Neural cell (in vitro differentiated cells): ENCODE results near the gene SLC7A6. TPM values are rescaled to one million over a fixed set of nuclear protein-coding genes. Genes with fewer than 3 reads are reported as not detected.

Source experiments
- H2AFZ ChIP-seq: fragments of 200-600, 300-800 bp; sonication (generic), shearing (Covaris generic); 2 replicates; pipeline ENCODE4 v1.6.0; 2014; ENCODE audit warnings: low read depth, mild to moderate bottlenecking, antibody characterized with exemption, low read length, moderate library complexity
- H3F3A ChIP-seq: fragments of 200-600 bp; shearing (Covaris generic); 2 replicates; pipeline ENCODE4 v1.6.1; 2016; ENCODE audit warnings: mild to moderate bottlenecking, moderate library complexity, mixed read lengths, antibody characterized with exemption, low read length; ENCODE audit not compliant: insufficient read depth, poor library complexity, severe bottlenecking
- H3K27ac ChIP-seq: fragments of 200-600, 300-800 bp; sonication (generic), shearing (Covaris generic); 2 replicates; pipeline ENCODE4 v1.5.1; 2014; ENCODE audit warnings: mild to moderate bottlenecking, low read length, moderate library complexity
- H3K27me3 ChIP-seq: fragments of 300-800, 200-600 bp; sonication (generic), shearing (Covaris generic); 2 replicates; pipeline ENCODE4 v1.6.0; 2014; ENCODE audit warnings: mild to moderate bottlenecking, low read depth, low read length, moderate library complexity; ENCODE audit not compliant: insufficient read depth
- H3K36me3 ChIP-seq: fragments of 300-800, 200-600 bp; sonication (generic), shearing (Covaris generic); 2 replicates; pipeline ENCODE4 v1.5.1; 2014; ENCODE audit warnings: mild to moderate bottlenecking, antibody characterized with exemption, low read length, moderate library complexity; ENCODE audit not compliant: insufficient read depth
- H3K4me2 ChIP-seq: fragments of 300-800, 200-600 bp; sonication (generic), shearing (Covaris generic); 2 replicates; pipeline ENCODE4 v1.6.0; 2014; ENCODE audit warnings: mild to moderate bottlenecking, low read length
- H3K4me3 ChIP-seq: fragments of 300-800, 200-600 bp; sonication (generic), shearing (Covaris generic); 2 replicates; pipeline ENCODE4 v1.5.1; 2014; ENCODE audit warnings: mild to moderate bottlenecking, low read length, moderate library complexity
- H3K79me2 ChIP-seq: fragments of 200-600 bp; shearing (Covaris generic); replicated peaks from 2 replicates; pipeline ENCODE4 v1.6.0; 2014; ENCODE audit warnings: mild to moderate bottlenecking, low read length, moderate library complexity; ENCODE audit not compliant: insufficient read depth
- H3K9ac ChIP-seq: fragments of 300-800, 200-600 bp; sonication (generic), shearing (Covaris generic); 2 replicates; pipeline ENCODE4 v1.6.1; 2016; ENCODE audit warnings: mild to moderate bottlenecking, low read length, mixed read lengths
- H3K9me2 ChIP-seq: fragments of 200-600 bp; shearing (Covaris generic); 2 replicates; pipeline ENCODE4 v1.6.1; 2016; ENCODE audit warnings: mild to moderate bottlenecking, low read length, mixed read lengths; ENCODE audit not compliant: insufficient read depth
- H3K9me3 ChIP-seq: fragments of 200-600, 300-800 bp; sonication (generic), shearing (Covaris generic); 2 replicates; pipeline ENCODE4 v1.6.1; 2016; ENCODE audit warnings: mild to moderate bottlenecking, mixed run types, low read length, moderate library complexity, mixed read lengths
- H4K20me1 ChIP-seq: fragments of 200-600 bp; shearing (Covaris generic); 2 replicates; pipeline ENCODE4 v1.6.1; 2016; ENCODE audit warnings: mild to moderate bottlenecking, mixed run types; ENCODE audit not compliant: insufficient read depth
- EP300 ChIP-seq: fragments of 450-650 bp; conservative IDR thresholded peaks from 2 replicates; pipeline ENCODE4 v1.6.1; 2014; ENCODE audit warnings: antibody characterized with exemption, mild to moderate bottlenecking, moderate library complexity; ENCODE audit not compliant: poor library complexity, severe bottlenecking
- EZH2 ChIP-seq: fragments of 200-600, 300-800 bp; shearing (Covaris generic), sonication (generic); IDR thresholded peaks from 2 replicates; pipeline ENCODE4 v1.6.1; 2014; ENCODE audit warnings: antibody characterized with exemption, low read length, borderline replicate concordance, mild to moderate bottlenecking; ENCODE audit not compliant: insufficient read depth, poor library complexity, severe bottlenecking
- MXI1 ChIP-seq: fragments of 450-650 bp; conservative IDR thresholded peaks from 2 replicates; pipeline ENCODE4 v1.6.1; 2014; ENCODE audit warnings: antibody characterized with exemption, mild to moderate bottlenecking; ENCODE audit not compliant: poor library complexity, severe bottlenecking
- POLR2AphosphoS5 ChIP-seq: IDR thresholded peaks from 2 replicates; pipeline ENCODE4 v1.6.1; 2012
- RAD21 ChIP-seq: fragments of 450-650 bp; conservative IDR thresholded peaks from 2 replicates; pipeline ENCODE4 v1.6.1; 2014; ENCODE audit warnings: antibody characterized with exemption, mild to moderate bottlenecking, moderate library complexity
- SMC3 ChIP-seq: fragments of 450-650 bp; conservative IDR thresholded peaks from 2 replicates; pipeline ENCODE4 v1.6.1; 2014; ENCODE audit warnings: antibody characterized with exemption, mild to moderate bottlenecking, moderate library complexity; ENCODE audit not compliant: poor library complexity
- TAF1 ChIP-seq: IDR thresholded peaks from 2 replicates; pipeline ENCODE4 v1.6.1; 2012; ENCODE audit warnings: low read depth
- polyA plus RNA-seq: library from polyadenylated mRNA; depleted of rRNA; stranded (reverse); fragments of >200 nt; gene quantifications from 2 replicates; pipeline ENCODE4 v1.2.3, GENCODE V29; 2014
- TF ChIP-seq, protein P1 (sequence below): IDR thresholded peaks from 2 replicates; pipeline ENCODE4 v1.6.1; 2012; ENCODE audit warnings: borderline replicate concordance
- TF ChIP-seq, protein P2 (sequence below): fragments of 450-650 bp; IDR thresholded peaks from 2 replicates; pipeline ENCODE4 v1.5.1; 2014; ENCODE audit warnings: antibody characterized with exemption, mild to moderate bottlenecking, moderate library complexity; ENCODE audit not compliant: poor library complexity, severe bottlenecking

The SLC7A6 gene
- polyA plus RNA-seq, 1 donor from 2014 or later: 39.3 TPM

DNA sequence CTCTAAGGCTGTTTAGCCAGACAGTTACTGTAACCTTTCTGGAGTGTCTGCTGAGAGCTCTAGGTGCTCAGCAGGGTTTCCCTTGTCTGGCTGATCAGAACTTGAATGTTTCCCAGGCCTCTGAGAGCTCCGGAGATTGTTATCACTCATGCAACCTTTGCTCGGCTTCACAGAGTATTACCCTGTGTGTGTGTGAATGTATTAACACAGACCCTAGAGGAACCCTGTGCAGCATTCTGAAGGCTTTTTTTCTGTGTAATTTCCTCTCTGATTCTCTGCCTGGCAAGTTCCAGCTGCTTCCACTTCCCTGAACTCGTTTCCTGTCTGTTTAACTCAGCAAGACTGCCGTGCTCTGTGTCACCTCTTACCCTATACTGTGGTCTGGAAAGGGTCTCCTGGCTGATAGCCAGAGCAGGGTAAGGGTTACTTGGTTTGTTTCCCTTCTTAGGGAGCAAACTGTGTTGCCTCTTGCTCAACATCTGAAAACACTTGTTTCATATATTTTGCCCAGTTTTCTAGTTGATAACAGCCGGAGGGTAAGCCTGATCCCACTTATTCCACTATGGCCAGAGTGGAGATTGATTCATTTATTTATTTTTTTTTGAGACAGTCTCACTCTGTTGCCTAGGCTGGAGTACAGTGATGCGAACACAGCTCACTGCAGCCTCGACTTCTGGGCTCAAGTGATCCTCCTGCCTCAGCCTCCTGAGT, 68.2 kb downstream of the SLC7A6 start:
- Histone ChIP-seq H3F3A (no peaks in the 10 kb centered on the region), H3K79me2 (no peaks in the 10 kb centered on the region), H3K4me2 (no peak overlapping the region), H3K27ac (no peak overlapping the region), H3K9me3 (no peaks in the 10 kb centered on the region), H4K20me1 (no peaks in the 10 kb centered on the region), H3K27me3 (no peaks in the 10 kb centered on the region), H2AFZ (no peak overlapping the region), H3K36me3 (no peaks in the 10 kb centered on the region), H3K4me3 (no peak overlapping the region), H3K9me2 (no peaks in the 10 kb centered on the region), H3K9ac (no peak overlapping the region)
- TF ChIP-seq EP300 (no peak), MXI1 (no peak), SMC3 (no peak), TAF1 (no peak), EZH2 (no peak), RAD21 (no peak), POLR2AphosphoS5 (no peak)
- TF ChIP-seq, protein P1, sequence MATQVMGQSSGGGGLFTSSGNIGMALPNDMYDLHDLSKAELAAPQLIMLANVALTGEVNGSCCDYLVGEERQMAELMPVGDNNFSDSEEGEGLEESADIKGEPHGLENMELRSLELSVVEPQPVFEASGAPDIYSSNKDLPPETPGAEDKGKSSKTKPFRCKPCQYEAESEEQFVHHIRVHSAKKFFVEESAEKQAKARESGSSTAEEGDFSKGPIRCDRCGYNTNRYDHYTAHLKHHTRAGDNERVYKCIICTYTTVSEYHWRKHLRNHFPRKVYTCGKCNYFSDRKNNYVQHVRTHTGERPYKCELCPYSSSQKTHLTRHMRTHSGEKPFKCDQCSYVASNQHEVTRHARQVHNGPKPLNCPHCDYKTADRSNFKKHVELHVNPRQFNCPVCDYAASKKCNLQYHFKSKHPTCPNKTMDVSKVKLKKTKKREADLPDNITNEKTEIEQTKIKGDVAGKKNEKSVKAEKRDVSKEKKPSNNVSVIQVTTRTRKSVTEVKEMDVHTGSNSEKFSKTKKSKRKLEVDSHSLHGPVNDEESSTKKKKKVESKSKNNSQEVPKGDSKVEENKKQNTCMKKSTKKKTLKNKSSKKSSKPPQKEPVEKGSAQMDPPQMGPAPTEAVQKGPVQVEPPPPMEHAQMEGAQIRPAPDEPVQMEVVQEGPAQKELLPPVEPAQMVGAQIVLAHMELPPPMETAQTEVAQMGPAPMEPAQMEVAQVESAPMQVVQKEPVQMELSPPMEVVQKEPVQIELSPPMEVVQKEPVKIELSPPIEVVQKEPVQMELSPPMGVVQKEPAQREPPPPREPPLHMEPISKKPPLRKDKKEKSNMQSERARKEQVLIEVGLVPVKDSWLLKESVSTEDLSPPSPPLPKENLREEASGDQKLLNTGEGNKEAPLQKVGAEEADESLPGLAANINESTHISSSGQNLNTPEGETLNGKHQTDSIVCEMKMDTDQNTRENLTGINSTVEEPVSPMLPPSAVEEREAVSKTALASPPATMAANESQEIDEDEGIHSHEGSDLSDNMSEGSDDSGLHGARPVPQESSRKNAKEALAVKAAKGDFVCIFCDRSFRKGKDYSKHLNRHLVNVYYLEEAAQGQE: no peak
- TF ChIP-seq, protein P2, sequence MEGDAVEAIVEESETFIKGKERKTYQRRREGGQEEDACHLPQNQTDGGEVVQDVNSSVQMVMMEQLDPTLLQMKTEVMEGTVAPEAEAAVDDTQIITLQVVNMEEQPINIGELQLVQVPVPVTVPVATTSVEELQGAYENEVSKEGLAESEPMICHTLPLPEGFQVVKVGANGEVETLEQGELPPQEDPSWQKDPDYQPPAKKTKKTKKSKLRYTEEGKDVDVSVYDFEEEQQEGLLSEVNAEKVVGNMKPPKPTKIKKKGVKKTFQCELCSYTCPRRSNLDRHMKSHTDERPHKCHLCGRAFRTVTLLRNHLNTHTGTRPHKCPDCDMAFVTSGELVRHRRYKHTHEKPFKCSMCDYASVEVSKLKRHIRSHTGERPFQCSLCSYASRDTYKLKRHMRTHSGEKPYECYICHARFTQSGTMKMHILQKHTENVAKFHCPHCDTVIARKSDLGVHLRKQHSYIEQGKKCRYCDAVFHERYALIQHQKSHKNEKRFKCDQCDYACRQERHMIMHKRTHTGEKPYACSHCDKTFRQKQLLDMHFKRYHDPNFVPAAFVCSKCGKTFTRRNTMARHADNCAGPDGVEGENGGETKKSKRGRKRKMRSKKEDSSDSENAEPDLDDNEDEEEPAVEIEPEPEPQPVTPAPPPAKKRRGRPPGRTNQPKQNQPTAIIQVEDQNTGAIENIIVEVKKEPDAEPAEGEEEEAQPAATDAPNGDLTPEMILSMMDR: no peak

DNA sequence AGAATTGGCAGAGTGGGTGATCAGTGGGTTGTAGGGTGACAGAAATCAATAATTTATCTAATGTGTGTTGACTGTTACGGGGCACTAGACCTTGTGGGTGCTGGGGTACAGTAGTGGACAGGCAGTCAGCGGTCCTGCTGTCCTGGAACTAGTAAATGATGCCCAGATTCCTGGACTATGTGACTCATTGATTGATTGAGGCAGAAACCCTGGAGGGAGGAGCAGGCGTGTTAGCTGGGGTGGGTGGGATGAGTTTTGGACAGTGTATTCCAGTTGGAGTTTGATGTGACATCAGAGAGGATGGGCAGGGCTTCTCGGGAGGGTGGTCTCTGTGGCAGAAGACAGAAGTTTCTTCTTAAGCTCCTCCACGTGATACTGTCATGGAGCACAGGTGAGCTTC, 70.8 kb downstream of the SLC7A6 start:
- no peak for TF ChIP-seq TAF1
- Histone ChIP-seq H3K9me3 (no peaks in the 10 kb centered on the region), H3K36me3 (no peaks in the 10 kb centered on the region)

More for the DNA sequence above, 70.8 kb downstream of the SLC7A6 start:
- H3K27ac ChIP-seq: no peak overlapping the region
- no peaks in the 10 kb centered on the region for H3K9me2 ChIP-seq
- H3K4me2 ChIP-seq: no peak overlapping the region
- no peaks in the 10 kb centered on the region for H3K79me2 ChIP-seq
- H3K27me3 ChIP-seq: no peaks in the 10 kb centered on the region
- H3F3A ChIP-seq: no peaks in the 10 kb centered on the region
- H3K9ac ChIP-seq: no peak overlapping the region
- no peak overlapping the region for H3K4me3 ChIP-seq
- H2AFZ ChIP-seq: no peak overlapping the region
- H4K20me1 ChIP-seq: no peaks in the 10 kb centered on the region
